Skeletal muscle satellite cell (primary cell): ENCODE data around the gene TMEM233. TPM values are rescaled to one million over a fixed set of nuclear protein-coding genes. Genes with fewer than 3 reads are reported as not detected.
A peak's percentile ranks its signal among the peaks of the same experiment; 100 is the strongest.

Source experiments
- H3K27me3 ChIP-seq: 2 replicates; pipeline ENCODE4 v1.7.0; 2013; ENCODE audit warnings: low read length; ENCODE audit not compliant: control insufficient read depth, insufficient read depth
- H3K36me3 ChIP-seq: 2 replicates; pipeline ENCODE4 v1.7.0; 2013; ENCODE audit warnings: mild to moderate bottlenecking, control low read depth, low read length; ENCODE audit not compliant: insufficient read depth
- H3K4me1 ChIP-seq: 2 replicates; pipeline ENCODE4 v1.7.0; 2013; ENCODE audit warnings: low read length; ENCODE audit not compliant: control insufficient read depth, insufficient read depth
- H3K4me2 ChIP-seq: 2 replicates; pipeline ENCODE4 v1.7.0; 2013; ENCODE audit warnings: mild to moderate bottlenecking, low read length
- H3K4me3 ChIP-seq: 2 replicates; pipeline ENCODE4 v1.7.0; 2013; ENCODE audit warnings: low read length
- H3K9ac ChIP-seq: 2 replicates; pipeline ENCODE4 v1.7.0; 2013; ENCODE audit warnings: mild to moderate bottlenecking, low read depth, low read length, moderate library complexity
- H3K9me3 ChIP-seq: replicated peaks from 2 replicates; pipeline ENCODE4 v1.7.0; 2013; ENCODE audit warnings: mild to moderate bottlenecking, control low read depth, low read length
- small RNA-seq: library from RNA; depleted of rRNA; stranded (forward); fragments of <200 nt; gene quantifications from one replicate; pipeline ENCODE3, GENCODE V24; 2012

Gene TMEM233

GRCh38 chr12:119684711-119685369 is 91.3 kb downstream of the TMEM233 start:
- Histone ChIP-seq H3K4me3 (no peak overlapping the region), H3K9ac (no peak overlapping the region), H3K27me3 (no peaks in the 10 kb centered on the region), H3K36me3 (peaks cover 39% of the 10 kb centered on the region), H3K4me2 (peak overlapping the region; percentile 18), H3K4me1 (peaks cover 22% of the 10 kb centered on the region), H3K9me3 (no peaks in the 10 kb centered on the region)

GRCh38 chr12:119685375-119685774 is 91.8 kb downstream of the TMEM233 start:
- H3K9me3 ChIP-seq, result no peaks in the 10 kb centered on the region
- H3K4me3 ChIP-seq, result no peak overlapping the region
- peaks cover 33% of the 10 kb centered on the region for H3K36me3 ChIP-seq
- no peaks in the 10 kb centered on the region for H3K27me3 ChIP-seq
- H3K9ac ChIP-seq, result no peak overlapping the region
- peaks cover 22% of the 10 kb centered on the region for H3K4me1 ChIP-seq
- no peak overlapping the region for H3K4me2 ChIP-seq

- peaks cover 22% of the 10 kb centered on the region for H3K4me1 ChIP-seq
- no peak overlapping the region for H3K4me2 ChIP-seq
- H3K36me3 ChIP-seq, result peaks cover 24% of the 10 kb centered on the region
- no peak overlapping the region for H3K9ac ChIP-seq
- no peak overlapping the region for H3K4me3 ChIP-seq
- no peaks in the 10 kb centered on the region for H3K9me3 ChIP-seq
- no peaks in the 10 kb centered on the region for H3K27me3 ChIP-seq
These were observed 92.8 kb downstream of the TMEM233 start for GRCh38 chr12:119686355-119686754.

- Histone ChIP-seq H3K4me1 (peaks cover 22% of the 10 kb centered on the region), H3K4me3 (no peak overlapping the region), H3K36me3 (peaks cover 19% of the 10 kb centered on the region), H3K4me2 (no peak overlapping the region), H3K27me3 (no peaks in the 10 kb centered on the region), H3K9ac (no peak overlapping the region), H3K9me3 (no peaks in the 10 kb centered on the region)
These were observed 93.2 kb downstream of the TMEM233 start for GRCh38 chr12:119686776-119687175.

- H3K4me1 ChIP-seq, result peaks cover 25% of the 10 kb centered on the region
- H3K4me3 ChIP-seq, result no peak overlapping the region
- no peak overlapping the region for H3K9ac ChIP-seq
- no peak overlapping the region for H3K4me2 ChIP-seq
- H3K36me3 ChIP-seq, result peaks cover 13% of the 10 kb centered on the region
- no peaks in the 10 kb centered on the region for H3K9me3 ChIP-seq
- no peaks in the 10 kb centered on the region for H3K27me3 ChIP-seq
These were observed 93.8 kb downstream of the TMEM233 start for GRCh38 chr12:119687406-119687805.

- peaks cover 13% of the 10 kb centered on the region for H3K36me3 ChIP-seq
- peaks cover 26% of the 10 kb centered on the region for H3K4me1 ChIP-seq
- H3K27me3 ChIP-seq, result no peaks in the 10 kb centered on the region
- no peak overlapping the region for H3K4me2 ChIP-seq
- H3K9ac ChIP-seq, result no peak overlapping the region
- H3K9me3 ChIP-seq, result no peaks in the 10 kb centered on the region
- no peak overlapping the region for H3K4me3 ChIP-seq
These were observed 94.3 kb downstream of the TMEM233 start for GRCh38 chr12:119687879-119688278.

GRCh38 chr12:119689935-119690500 is 96.4 kb downstream of the TMEM233 start:
- Histone ChIP-seq H3K9me3 (no peaks in the 10 kb centered on the region), H3K4me1 (peaks cover 20% of the 10 kb centered on the region), H3K4me3 (no peak overlapping the region), H3K27me3 (no peaks in the 10 kb centered on the region), H3K9ac (no peak overlapping the region), H3K36me3 (peaks cover 13% of the 10 kb centered on the region), H3K4me2 (no peak overlapping the region)

GRCh38 chr12:119691202-119691810 is 97.7 kb downstream of the TMEM233 start:
- H3K4me3 ChIP-seq, result no peak overlapping the region
- no peaks in the 10 kb centered on the region for H3K27me3 ChIP-seq
- H3K36me3 ChIP-seq, result peaks cover 13% of the 10 kb centered on the region
- H3K9ac ChIP-seq, result no peak overlapping the region
- H3K4me2 ChIP-seq, result no peak overlapping the region
- peaks cover 20% of the 10 kb centered on the region for H3K4me1 ChIP-seq
- H3K9me3 ChIP-seq, result no peaks in the 10 kb centered on the region

- Histone ChIP-seq H3K27me3 (no peaks in the 10 kb centered on the region), H3K4me3 (no peak overlapping the region), H3K9ac (no peak overlapping the region), H3K4me1 (peaks cover 20% of the 10 kb centered on the region), H3K36me3 (peaks cover 8% of the 10 kb centered on the region), H3K4me2 (peak overlapping the region; percentile 57), H3K9me3 (no peaks in the 10 kb centered on the region)
These were observed 98.8 kb downstream of the TMEM233 start for GRCh38 chr12:119692410-119692809.

Small RNA genes within 50 kb of the gene (small RNA-seq; reads per million reads assigned to genes)
- gene RN7SKP197, result not detected
